GM20000 (cell line): ENCODE data around the gene IDH3G.
"Not testable (repeated sequence)": the region's sequence is repeated elsewhere in the genome, so short reads cannot be mapped to it uniquely, and the experiment has no call there.

Source experiments
- DNase-seq: peaks from one replicate; pipeline ENCODE4 v3.0.0; 2012; ENCODE audit warnings: low spot score
- CTCF ChIP-seq: IDR thresholded peaks from 2 replicates; pipeline ENCODE4 v1.5.1; 2012; ENCODE audit warnings: mild to moderate bottlenecking, control low read depth; ENCODE audit errors: extremely low read depth, missing control alignments

IDH3G gene

GRCh38 chrX:153742111-153742510, 52.1 kb downstream of the IDH3G start:
- DNase-seq = not testable (repeated sequence)

GRCh38 chrX:153741446-153741845, 52.7 kb downstream of the IDH3G start:
- no peak for TF ChIP-seq CTCF
- no peak for DNase-seq

GRCh38 chrX:153740631-153741222, 53.4 kb downstream of the IDH3G start:
- no peak for DNase-seq
- TF ChIP-seq CTCF = no peak

- no peak for TF ChIP-seq CTCF
- no peak for DNase-seq
Observed at GRCh38 chrX:153739754-153740486, 54.3 kb downstream of the IDH3G start.

GRCh38 chrX:153738056-153738605, 56.0 kb downstream of the IDH3G start:
- DNase-seq = no peak
- TF ChIP-seq CTCF = no peak

- no peak for DNase-seq
Observed at GRCh38 chrX:153736871-153737441, 57.2 kb downstream of the IDH3G start.

More at GRCh38 chrX:153736871-153737441, 57.2 kb downstream of the IDH3G start:
- no peak for TF ChIP-seq CTCF
